CMK (cell line): ENCODE measurements around the gene SPNS2.
A peak's percentile ranks its signal among the peaks of the same experiment; 100 is the strongest.

Source experiments
- DNase-seq: peaks from one replicate; pipeline ENCODE4 v3.0.0-alpha.2; 2010; ENCODE audit warnings: low read depth

Gene SPNS2

DNA sequence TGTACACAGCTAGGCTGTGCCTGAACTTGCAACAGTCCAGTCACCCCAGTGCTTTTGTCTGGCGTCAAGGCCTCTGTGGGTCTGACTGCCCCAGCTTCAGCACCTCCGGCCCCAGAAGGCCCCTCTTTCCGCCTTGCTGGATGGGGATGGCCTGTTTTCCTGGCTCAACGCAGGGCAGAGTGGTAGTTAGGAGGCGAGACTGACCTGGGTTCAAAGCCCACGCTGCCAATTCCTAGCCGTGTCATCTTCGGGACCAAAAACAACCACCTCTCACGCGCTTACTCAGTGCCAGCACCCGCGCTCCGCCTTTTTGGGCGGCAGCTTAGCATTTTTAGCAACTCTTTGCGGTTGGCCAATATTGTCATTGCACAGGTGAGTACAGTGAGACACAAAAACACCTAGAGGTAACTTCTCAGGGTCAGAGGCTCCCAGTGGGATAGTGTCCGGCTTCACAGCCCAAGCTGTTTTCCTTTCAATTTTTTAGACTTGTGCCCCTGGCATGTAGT is 51.9 kb downstream of the SPNS2 start:
- DNase-seq: no peak

GRCh38 chr17:4551141-4551540 is 52.5 kb downstream of the SPNS2 start:
- DNase-seq: no peak

DNA sequence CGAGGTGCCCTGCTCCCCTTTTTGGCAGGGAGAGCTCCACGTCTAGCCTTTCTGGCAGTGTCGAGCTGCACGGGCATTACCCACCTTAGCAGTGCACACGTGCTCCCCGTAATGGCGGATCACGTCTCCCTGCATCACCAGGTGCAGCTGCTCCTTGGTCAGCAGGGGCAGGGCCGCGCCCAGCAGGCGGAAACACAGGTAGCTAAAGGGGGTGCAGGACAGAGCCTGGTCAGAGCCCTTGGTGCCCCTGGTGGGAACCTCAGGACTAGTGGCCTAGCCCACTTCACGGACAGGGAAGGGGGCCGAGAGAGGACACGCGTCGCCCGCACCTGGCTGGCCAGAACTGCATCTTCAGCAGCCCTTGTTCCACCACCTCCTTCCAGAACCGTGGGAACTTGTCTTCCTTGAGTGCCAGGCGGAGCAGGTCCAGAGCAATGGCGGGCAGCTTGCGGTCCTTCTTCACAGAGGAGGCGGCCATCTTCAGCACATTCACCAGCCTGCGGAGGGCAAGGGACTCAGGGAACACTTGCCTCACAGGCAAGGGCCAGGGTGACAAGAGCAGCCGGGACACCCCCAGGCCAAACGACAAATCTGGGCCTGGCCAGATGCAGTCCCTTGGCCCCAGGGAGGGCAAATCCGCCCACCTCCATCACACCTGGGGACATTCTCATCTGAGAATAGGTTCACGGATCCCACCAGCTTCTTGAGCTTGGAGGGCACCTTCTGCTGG is 53.3 kb downstream of the SPNS2 start:
- DNase-seq: no peak

DNA sequence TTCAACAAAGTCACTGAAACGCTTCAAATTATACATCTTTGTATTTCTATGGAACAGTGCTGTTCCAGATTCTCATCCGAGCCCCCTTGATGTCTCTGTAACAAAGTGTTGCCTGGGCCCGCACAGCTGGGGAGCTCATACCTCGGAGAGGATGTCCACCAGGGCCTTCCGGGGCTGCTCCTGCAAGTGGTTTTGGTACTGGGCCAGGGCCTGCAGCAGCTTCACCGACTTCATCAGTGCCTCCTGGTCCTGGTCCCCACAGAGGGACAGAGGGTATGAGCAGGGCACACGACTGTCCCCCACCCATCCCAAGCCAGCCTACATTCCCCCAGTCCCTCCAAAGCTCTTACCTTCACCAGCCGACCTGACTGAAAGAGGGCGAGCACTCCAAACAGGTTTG is 55.0 kb downstream of the SPNS2 start:
- DNase-seq: no peak

GRCh38 chr17:4554441-4554996 is 55.8 kb downstream of the SPNS2 start:
- DNase-seq: no peak

DNA sequence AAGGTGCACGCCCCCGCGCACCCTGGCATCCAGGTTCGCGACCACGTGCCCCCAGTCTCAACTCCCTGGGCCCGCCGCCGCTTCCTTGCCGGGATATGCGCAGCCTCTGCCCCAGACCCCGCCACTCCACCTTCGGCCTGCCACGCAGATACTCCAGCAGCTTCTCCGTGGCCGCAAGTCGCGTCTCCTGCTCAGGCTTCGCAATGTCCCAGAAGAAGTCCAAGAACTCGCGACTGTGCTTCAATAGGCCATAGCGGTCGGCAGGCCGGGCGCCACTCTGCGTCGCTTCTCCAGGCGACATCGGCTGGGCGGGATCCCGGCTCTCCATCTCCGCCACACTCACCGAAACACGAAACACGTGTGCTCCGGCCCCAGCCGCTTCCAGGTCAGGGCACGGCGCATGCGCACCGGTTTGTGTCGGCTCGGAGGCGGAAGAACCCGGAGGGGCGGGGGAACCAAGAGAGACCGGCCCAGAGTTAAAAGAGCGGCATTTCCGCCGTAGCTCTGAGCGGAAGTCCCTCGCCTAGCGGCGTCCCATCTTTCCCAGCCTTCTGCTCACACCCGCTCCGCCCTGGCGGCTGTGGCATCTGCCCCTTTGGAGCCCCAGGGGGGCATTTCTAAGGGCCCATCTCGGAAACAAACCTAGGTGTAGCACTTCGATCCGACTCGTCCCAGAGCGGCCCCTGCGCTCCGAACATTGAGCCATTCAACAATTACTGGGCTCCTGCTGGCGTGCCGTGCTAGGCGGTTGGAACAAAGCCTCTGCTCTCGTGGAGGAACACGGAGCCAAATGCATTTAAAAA is 56.5 kb downstream of the SPNS2 start, which contains the start of gene MYBBP1A:
TSS of gene MYBBP1A (minus strand) at position 388 of the 803 bp plus-strand sequence. CDS start at position 328, 60 bp downstream.
- DNase-seq: peak; percentile 84

DNA sequence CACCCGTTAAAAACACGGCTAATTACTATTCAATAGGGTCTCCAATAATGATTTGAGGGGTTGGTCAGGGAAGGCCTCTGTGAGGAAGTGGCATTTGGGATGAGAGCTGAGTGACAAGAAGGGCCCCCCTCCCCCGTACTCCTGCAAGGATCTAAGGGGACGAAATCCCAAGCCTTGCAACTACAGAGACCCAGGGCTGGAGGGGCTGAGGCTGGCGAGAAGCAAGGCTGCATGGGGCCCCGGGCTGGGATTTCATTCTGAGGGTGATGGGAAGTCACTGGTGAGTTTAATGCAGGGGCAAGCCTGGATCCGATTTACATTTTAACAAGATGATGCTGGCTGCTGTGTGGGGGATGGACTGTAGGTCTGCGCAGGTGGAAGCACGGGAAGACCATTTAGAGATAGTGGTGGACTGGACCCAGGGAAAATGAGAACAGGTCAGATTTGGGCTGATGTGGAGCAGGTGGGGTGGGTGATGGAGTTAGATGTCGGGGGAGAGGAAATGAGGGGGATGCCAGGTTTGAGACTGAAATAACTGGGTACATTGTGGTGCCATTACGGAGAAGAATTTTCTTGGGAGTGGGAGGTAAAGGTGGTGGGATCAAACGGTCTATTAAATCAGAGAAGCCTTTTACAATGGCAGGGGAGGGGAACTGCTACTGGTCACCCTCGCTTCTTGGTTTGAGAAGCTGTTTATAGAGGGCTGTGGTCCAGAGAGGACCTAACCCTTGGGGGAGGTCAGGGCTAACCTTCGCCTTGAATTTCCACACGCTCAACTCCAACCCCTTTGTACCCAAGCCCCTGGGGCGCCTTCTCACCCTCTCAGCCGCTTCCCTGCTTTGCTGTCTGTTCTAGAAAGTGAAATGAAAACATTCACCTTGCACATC is 57.4 kb downstream of the SPNS2 start:
- no peak for DNase-seq

DNA sequence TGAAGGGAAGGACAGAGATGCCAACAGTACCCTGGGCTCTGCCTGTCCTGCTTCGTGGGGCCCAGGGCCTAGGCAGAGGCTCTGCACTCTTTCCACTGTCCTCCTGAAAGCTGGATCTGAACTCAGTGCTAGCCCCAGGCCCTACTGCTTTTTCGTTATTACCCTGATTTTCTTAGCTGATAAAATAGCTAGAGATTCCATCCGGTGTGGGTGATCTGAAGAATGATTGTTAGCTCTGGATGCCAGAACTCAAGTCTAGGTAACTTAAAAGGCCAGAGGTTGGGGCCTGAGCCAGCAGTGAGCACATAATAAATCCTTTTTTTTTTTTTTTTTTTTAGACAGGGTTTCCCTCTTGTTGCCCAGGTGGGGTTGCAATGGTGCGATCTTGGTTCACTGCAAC is 58.3 kb downstream of the SPNS2 start:
- no peak for DNase-seq

DNA sequence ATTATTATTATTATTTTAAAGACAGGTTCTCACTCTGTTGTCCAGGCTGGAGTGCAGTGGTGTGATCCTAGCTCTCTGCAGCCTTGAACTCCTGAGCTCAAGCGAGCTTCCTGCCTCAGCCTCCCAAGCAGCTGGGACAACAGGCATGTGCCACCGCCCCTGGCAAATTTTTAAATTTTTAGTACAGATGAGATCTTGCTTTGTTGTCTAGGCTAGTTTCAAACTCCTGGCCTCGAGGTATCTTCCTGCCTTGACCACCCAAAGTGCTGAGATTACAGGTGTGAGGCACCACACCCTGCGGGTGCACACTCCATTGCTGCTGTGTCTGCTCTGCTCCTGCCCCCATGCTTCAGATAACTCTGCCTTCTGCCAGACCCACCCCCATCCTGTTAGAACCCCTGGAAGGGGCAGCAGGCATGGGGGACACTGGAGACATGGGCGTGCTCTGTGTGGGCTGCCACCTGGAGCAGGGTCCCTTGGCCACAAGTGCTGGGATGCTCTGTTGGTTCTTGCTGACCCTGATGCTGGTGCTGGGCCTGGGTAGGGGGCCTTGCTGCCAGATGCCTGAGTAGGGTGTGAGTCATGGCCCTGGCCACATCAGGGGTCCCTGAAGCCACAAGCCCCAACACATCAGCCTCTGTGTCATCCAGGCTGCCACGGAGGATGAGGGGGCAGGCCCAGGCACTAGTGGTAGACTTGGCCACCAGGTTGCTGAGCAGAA is 59.1 kb downstream of the SPNS2 start:
- DNase-seq: no peak

- DNase-seq: no peak
Measured at GRCh38 chr17:4558347-4558971, 59.8 kb downstream of the SPNS2 start.

DNA sequence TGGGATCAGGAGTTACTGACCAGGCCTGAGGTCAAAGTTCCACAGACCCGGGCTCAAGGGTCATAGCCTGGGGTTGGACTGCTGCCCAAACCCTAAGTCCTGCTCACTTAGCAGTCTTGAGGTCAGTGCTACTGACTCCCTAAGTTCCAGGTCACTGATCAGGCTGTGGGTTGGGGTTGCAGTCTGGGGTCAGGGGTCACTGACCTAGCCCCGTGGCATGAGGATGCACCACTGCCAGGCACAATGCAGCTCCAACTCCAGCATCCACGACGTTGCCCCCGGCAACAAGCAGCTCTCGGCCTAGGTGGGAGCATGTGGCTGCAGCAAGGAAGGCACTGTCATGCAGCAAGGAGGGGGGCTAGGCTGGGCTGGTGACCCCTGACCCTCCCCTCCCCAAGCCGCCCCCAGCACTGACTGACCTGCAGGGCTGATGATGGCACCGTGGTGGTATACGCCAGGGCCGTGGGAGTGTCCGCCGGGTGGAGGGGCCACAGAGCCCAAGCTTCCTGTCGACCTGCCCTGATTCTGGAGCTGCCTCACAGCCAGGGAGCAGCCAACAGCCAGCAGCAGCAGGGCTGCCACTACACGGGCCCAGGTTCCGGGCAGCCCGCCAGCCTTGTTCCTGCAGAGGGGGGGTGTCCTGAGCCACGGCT is 60.6 kb downstream of the SPNS2 start:
- DNase-seq: no peak

DNA sequence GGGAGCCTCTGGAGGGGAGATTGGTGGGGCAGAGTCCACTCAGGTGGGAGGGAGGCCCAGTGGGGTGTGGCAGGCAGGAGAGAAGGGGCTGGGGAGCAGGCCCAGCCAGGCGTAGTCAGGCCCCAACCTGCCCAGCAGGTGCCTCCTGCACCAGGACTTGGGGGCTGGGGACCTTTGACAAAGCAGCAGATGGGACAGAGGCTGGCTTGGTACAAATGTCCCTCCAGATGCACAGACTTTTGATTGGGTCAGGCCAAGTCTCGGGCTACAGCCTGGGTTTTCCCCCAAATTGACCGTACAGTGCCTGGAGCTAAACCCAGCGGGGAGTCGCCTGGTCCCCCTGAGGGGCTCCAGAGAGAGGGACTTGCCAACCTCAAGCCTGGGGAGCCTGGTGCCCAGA is 61.3 kb downstream of the SPNS2 start:
- DNase-seq: no peak

DNA sequence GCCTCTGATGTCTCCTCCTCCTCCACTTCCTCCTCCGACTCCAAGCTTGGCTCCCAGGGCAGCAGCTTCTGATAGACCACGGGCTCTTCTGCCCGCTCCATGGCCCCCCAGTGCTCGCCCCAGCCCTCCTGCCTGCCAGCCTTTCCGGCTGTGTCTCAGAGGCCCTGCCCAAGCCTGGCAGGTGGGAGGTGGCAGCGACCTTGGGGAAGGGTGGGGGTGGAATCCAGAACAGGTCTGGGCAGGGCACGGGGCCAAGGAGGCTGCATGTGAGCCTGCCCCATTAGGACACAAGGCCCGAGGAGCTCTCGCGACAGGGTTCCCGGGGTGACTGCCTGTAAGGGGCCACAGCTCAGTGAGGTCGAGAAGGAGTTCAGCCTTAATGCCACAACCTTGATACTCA is 61.7 kb downstream of the SPNS2 start, which contains the start of gene GGT6:
TSS of gene GGT6 (minus strand) at position 157 of the 400 bp plus-strand sequence. CDS start at position 101, 56 bp downstream.
- no peak for DNase-seq

DNA sequence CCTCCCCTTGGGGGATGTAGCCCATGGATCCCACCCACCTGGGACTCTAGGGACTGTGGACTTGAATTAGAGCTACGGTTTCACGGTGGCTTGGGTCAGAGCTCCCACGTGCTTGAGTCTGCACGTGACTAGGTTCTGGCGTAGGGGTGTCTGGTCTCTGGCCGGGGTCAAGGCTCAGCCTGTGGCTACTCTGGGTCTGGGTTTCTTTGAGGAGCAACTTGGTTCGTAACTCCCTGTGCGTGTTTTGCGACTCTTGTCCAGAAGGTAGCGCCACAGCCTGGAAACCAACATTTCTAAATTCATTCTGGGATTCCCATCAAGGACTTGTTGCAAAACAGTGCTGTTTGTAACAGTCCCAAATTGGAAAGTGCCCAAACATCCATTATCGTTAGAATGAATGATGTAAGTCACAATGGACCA is 62.2 kb downstream of the SPNS2 start:
- DNase-seq: no peak

DNA sequence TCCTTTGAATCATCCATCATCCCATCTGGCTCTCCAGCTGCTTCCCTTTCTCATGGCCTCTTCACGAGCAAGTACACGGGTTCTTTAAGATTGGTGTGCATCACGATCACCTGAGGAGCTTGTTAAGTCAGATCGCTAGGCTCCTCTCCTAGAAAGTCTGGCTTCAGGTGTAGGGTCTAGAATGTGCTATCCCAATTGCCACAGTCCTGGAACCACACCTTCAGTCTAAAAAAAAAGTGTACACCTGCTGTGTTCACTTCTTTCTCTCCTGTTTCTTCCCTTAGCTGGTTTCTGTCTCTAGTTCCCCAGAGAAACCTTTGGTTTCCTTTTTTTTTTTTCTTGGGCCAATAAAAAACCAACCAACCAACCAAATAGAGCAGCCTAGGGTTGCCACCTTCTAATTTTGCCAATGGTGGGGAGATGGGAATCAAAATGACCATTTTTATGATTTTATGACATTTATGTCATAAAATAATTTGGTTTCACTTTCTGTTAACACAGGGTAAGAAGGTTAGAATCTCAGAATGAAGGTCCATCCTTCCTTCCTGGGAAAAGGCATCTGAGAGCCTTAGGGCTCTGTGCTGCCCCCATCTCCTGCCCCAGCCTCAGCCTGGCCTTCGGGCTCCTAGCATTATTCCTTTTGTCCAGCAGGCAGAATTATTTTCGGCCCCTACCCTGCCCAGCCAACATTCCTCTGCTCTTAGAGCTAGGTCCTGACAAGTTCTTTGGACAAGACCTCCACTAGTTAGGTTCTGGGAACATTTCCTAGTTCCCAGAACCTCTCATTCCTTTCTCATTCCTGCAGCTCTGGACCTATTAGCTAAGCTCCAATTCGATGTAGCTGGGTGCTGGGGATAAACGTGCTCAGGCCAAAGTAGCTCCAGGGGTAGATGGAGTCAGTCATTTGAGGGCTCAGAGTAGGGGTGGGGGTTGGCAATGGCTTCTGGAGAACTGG is 63.6 kb downstream of the SPNS2 start:
- no peak for DNase-seq

GRCh38 chr17:4565209-4566141 is 66.8 kb downstream of the SPNS2 start:
- no peak for DNase-seq

DNA sequence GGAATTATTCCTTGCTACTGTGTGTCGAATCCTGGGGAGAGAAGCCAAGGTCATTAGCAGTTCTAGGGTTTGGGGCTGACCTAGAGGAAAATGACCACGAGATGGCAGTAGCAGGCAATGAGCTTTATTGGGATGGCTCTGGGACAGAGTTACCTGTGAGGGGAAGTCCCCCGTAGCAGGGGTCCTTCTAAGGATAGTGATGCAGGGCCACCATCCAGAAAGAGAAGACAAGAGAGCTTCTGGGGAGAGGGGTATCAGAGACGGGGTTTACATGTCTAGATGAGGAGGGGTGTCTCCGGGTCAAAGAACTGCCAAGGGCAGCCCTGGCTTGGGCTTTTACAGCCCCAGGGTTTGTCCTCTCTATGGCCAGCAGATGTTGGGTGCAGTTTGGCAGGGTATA is 68.1 kb downstream of the SPNS2 start:
- no peak for DNase-seq

- no peak for DNase-seq
Measured at GRCh38 chr17:4569591-4569990, 70.9 kb downstream of the SPNS2 start.
